Activated CD8-positive, alpha-beta memory T cell treated with anti-CD3 and anti-CD28 coated beads, Interleukin-2, amount 50 U/mL, for 1 hour (primary cell): ENCODE measurements around the gene TMTC2.

Experiments
- DNase-seq: peaks from one replicate; pipeline ENCODE4 v3.0.0-alpha.2; 2020; ENCODE audit errors: extremely low read depth

The TMTC2 gene

GRCh38 chr12:83132360-83132759 lies 445.7 kb downstream of the TMTC2 start:
- DNase-seq, result no peak

DNA sequence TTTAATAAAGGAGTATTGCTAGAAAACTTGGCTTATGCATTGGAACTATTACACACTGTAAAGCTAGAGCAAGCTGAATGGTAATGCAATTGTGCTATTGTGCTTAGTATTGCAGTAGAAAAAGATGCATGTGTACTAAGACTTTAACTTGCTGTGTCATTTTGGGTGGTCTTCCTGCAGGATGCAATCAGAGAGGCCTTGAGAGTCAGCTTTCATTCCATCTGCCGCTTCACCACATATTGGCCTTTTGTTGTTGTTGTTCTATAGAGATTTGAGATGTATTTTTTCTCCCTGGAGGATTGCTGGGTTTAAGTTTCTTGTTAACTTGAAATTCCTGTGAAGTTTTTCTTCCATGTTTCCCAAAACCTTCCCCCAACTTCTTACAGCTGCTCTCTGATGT lies 449.7 kb downstream of the TMTC2 start:
- no peak for DNase-seq

DNA sequence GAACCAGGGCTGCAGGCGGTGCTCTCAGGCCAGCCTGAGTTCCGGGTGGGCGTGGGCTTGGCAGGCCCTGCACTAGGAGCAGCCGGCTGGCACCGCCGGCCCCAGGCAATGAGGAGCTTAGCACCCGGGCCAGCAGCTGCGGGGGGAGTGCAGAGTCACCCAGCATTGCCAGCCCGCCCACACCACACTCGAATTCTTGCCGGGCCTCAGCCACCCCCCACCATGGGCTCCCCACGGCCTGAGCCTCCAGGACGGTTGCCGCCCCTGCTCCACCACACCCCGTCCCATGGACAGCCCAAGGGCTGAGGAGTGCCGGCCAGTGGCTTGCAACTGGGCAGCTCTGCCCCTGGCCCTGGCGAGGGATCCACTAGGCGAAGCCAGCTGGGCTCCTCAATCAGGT lies 453.4 kb downstream of the TMTC2 start:
- no peak for DNase-seq

GRCh38 chr12:83141460-83141994 lies 454.8 kb downstream of the TMTC2 start:
- DNase-seq, result no peak

GRCh38 chr12:83142914-83143313 lies 456.2 kb downstream of the TMTC2 start:
- DNase-seq, result no peak

DNA sequence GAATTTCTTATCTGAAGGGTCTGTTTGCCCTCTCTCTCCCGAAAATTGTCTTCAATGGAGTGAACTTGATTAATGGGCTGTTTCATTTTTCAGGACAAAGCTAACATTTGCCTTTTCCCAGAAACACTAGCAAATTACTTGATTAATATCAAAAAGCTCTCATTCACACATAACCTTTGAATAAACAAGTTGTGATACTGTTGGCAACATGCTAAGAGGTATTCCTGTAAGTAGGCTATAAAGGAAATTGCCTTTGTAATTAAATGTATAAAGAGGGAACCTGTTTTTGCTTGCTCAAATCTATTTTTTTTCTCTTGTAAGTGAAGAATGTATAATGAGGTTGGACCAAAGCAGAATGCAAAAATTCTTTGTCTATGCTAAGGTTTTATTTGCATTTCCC lies 457.2 kb downstream of the TMTC2 start:
- no peak for DNase-seq

GRCh38 chr12:83145325-83145840 lies 458.7 kb downstream of the TMTC2 start:
- DNase-seq, result no peak

DNA sequence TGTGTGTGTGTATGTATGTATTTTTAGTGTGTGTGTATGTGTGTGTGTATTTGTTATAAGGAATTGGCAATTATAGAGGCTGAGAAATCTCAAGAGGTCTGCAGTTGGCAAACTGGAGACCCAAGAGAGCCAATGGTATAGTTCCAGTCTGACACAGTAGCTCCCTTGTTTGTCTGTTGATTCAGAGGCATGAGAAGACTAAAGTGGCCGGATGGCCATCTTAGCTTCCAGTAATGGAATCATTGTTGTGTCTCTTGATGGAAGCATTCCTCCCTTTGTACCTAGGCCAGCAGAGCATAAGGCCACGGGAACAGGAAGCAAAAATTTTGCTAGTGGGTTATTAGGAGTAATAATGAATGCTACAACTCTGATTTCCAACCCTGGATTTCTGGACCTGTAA lies 460.6 kb downstream of the TMTC2 start:
- DNase-seq, result no peak

- no peak for DNase-seq
Measured at GRCh38 chr12:83149987-83150386, 463.3 kb downstream of the TMTC2 start.

- DNase-seq, result no peak
Measured at GRCh38 chr12:83150465-83151189, 463.9 kb downstream of the TMTC2 start.

- no peak for DNase-seq
Measured at GRCh38 chr12:83153177-83153576, 466.5 kb downstream of the TMTC2 start.

- no peak for DNase-seq
Measured at GRCh38 chr12:83156815-83157214, 470.1 kb downstream of the TMTC2 start.

GRCh38 chr12:83157604-83158003 lies 470.9 kb downstream of the TMTC2 start:
- DNase-seq, result no peak

DNA sequence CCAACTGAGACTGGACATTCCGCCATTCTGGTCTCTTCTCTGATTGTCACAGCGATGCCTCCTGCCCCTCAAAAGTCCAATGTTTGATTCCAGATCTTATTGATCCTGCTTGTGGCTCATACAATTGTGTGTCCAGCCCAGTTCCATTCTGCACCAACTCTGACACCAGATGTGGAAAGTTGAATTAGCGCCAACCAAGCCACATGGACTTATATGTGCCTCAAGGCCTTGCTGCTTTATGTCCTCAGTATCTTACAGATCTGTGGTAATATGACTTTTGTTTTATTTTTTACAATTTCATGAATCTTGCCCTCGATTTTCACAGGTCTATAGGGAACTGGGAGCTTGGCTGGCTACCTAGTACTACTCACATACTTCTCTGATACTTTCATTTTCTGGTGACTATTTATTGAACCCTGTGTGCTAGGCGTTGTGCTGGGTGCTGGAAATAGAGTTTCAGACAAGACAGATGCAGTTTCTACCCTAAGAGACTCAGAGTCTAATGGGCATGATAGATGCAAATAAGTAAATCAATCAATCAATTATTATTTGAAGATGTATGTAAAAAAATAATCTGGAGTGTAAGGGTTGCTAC lies 472.0 kb downstream of the TMTC2 start:
- no peak for DNase-seq

- DNase-seq, result no peak
Measured at GRCh38 chr12:83161456-83161855, 474.8 kb downstream of the TMTC2 start.

GRCh38 chr12:83168751-83169150 lies 482.0 kb downstream of the TMTC2 start:
- DNase-seq, result no peak

DNA sequence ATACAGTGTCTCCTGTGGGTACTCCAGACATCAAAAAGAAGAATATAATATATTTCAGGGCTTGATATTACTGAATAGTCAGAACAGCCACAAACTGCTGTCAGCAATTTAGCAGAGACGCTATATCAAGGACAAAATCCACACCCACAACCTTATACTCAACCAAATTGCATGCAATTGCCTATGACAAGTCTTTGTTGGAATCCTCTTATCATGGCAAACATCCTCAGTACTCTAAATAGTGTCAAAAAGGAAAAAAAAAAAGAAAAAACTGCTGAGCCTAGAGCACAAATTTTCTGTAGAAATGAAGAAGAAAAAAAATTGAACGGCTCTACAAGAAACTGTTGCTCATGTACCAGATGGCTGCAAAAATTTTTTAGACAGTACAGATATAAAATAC lies 485.7 kb downstream of the TMTC2 start:
- no peak for DNase-seq

DNA sequence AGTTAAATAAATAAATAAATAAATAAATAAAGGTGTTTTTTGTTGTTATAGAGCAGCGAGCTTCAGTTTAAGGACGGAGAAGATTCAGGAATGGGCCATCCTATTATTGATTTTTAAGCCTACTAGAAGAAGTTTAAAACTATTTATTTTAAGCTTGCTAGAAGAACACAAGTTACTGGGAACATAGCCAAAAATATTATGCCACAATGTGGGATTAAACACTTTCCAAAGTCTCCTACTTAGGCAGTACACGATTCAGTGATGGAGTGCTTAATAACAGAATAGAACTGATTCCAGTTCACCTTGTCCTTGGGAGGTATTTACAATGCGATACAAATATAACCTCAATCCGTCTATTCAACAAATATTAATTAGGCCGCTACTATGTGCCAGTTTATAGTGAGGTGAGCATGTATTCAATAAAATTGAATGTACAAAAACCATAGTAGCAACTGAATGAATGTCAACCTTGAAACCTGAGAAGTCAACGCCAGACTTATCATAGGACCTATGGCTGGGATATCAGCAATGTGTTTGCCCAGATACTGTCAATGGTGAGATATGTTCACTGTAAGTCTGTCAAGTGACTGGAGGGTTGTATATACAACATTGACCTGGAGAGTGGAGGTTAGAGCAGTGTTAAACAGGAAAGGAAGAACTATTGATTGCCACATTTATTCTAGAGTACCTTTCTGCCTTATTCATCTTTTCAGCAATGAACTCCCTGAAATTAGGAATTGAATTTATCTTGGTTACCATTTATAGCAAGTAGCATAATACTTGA lies 486.4 kb downstream of the TMTC2 start:
- DNase-seq, result no peak

GRCh38 chr12:83179999-83180398 lies 493.3 kb downstream of the TMTC2 start:
- DNase-seq, result no peak

DNA sequence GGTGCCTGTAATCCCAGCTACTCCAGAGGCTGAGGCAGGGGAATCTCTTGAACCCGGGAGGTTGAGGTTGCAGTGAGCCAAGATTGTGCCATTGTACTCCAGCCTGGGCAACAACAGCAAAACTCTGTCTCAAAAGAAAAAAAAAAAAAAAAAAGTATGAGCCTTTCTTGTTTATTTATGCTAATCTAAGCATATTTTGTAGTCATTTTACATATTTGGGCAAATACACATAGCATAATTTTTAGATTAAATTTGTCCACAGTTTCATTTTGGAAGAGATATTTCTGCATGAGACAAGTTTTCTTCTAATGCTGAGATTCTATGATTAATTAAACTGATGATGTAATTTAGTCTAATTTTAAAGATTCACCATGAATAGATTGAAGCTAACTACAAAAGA lies 494.4 kb downstream of the TMTC2 start:
- no peak for DNase-seq

- no peak for DNase-seq
Measured at GRCh38 chr12:83183132-83183531, 496.4 kb downstream of the TMTC2 start.
